T-helper 1 cell treated with Interleukin-12 subunit alpha and Interleukin-12 subunit beta and Interleukin-4 antibody, amounts not matched to agents 30 μg/mL and 1 μg/mL, for 36 hours (primary cell): ENCODE data around the gene COL4A6.
"Not testable (repeated sequence)": the region's sequence is repeated elsewhere in the genome, so short reads cannot be mapped to it uniquely, and the experiment has no call there.

Source experiments
- H3K27ac Mint-ChIP-seq: one replicate; pipeline ENCODE4 v1.8.0; 2021; ENCODE audit warnings: mild to moderate bottlenecking, mixed read lengths
- H3K27me3 Mint-ChIP-seq: one replicate; pipeline ENCODE4 v1.8.0; 2021; ENCODE audit warnings: low read depth, mixed read lengths
- H3K36me3 Mint-ChIP-seq: one replicate; pipeline ENCODE4 v1.8.0; 2021; ENCODE audit warnings: low read depth, mixed read lengths
- H3K4me1 Mint-ChIP-seq: one replicate; pipeline ENCODE4 v1.8.0; 2021; ENCODE audit warnings: low read depth, mixed read lengths
- H3K4me3 Mint-ChIP-seq: one replicate; pipeline ENCODE4 v1.8.0; 2021; ENCODE audit warnings: mild to moderate bottlenecking, moderate library complexity, mixed read lengths
- H3K9me3 Mint-ChIP-seq: one replicate; pipeline ENCODE4 v1.8.0; 2021; ENCODE audit warnings: mixed read lengths

Gene COL4A6

GRCh38 chrX:108380222-108380621 is 58.0 kb downstream of the COL4A6 start:
- H3K27me3 Mint-ChIP-seq, result no peaks in the 10 kb centered on the region
- no peaks in the 10 kb centered on the region for H3K4me1 Mint-ChIP-seq
- H3K9me3 Mint-ChIP-seq, result no peaks in the 10 kb centered on the region
- no peaks in the 10 kb centered on the region for H3K36me3 Mint-ChIP-seq
- H3K4me3 Mint-ChIP-seq, result no peak overlapping the region
- no peak overlapping the region for H3K27ac Mint-ChIP-seq

- H3K27me3 Mint-ChIP-seq, H3K9me3 Mint-ChIP-seq: not testable (repeated sequence)
Observed at GRCh38 chrX:108376821-108377220, 61.4 kb downstream of the COL4A6 start.

GRCh38 chrX:108375591-108375990 is 62.6 kb downstream of the COL4A6 start:
- H3K27ac Mint-ChIP-seq, H3K36me3 Mint-ChIP-seq, H3K4me1 Mint-ChIP-seq, H3K4me3 Mint-ChIP-seq, H3K9me3 Mint-ChIP-seq, H3K27me3 Mint-ChIP-seq: not testable (repeated sequence)

More at GRCh38 chrX:108376821-108377220, 61.4 kb downstream of the COL4A6 start:
- H3K36me3 Mint-ChIP-seq, H3K27ac Mint-ChIP-seq, H3K4me3 Mint-ChIP-seq, H3K4me1 Mint-ChIP-seq: not testable (repeated sequence)

- H3K27ac Mint-ChIP-seq, result no peak overlapping the region
- no peaks in the 10 kb centered on the region for H3K36me3 Mint-ChIP-seq
- no peaks in the 10 kb centered on the region for H3K9me3 Mint-ChIP-seq
- no peak overlapping the region for H3K4me3 Mint-ChIP-seq
- H3K4me1 Mint-ChIP-seq, result no peaks in the 10 kb centered on the region
- H3K27me3 Mint-ChIP-seq, result no peaks in the 10 kb centered on the region
Observed at GRCh38 chrX:108366644-108367406, 71.4 kb downstream of the COL4A6 start.

- Mint-ChIP-seq H3K4me3 (no peak overlapping the region), H3K36me3 (no peaks in the 10 kb centered on the region), H3K4me1 (no peaks in the 10 kb centered on the region), H3K27ac (no peak overlapping the region), H3K9me3 (no peaks in the 10 kb centered on the region), H3K27me3 (no peaks in the 10 kb centered on the region)
Observed at GRCh38 chrX:108362026-108362425, 76.2 kb downstream of the COL4A6 start.

GRCh38 chrX:108361316-108361715 is 76.9 kb downstream of the COL4A6 start:
- Mint-ChIP-seq H3K9me3 (no peaks in the 10 kb centered on the region), H3K4me1 (no peaks in the 10 kb centered on the region), H3K27me3 (no peaks in the 10 kb centered on the region), H3K36me3 (no peaks in the 10 kb centered on the region), H3K4me3 (no peak overlapping the region), H3K27ac (no peak overlapping the region)

GRCh38 chrX:108359806-108360602 is 78.2 kb downstream of the COL4A6 start:
- no peak overlapping the region for H3K27ac Mint-ChIP-seq
- H3K9me3 Mint-ChIP-seq, result no peaks in the 10 kb centered on the region
- no peaks in the 10 kb centered on the region for H3K27me3 Mint-ChIP-seq
- no peaks in the 10 kb centered on the region for H3K4me1 Mint-ChIP-seq
- H3K36me3 Mint-ChIP-seq, result no peaks in the 10 kb centered on the region
- H3K4me3 Mint-ChIP-seq, result no peak overlapping the region

GRCh38 chrX:108353452-108353851 is 84.8 kb downstream of the COL4A6 start:
- Mint-ChIP-seq H3K9me3 (no peaks in the 10 kb centered on the region), H3K27ac (no peak overlapping the region), H3K4me1 (no peaks in the 10 kb centered on the region), H3K27me3 (no peaks in the 10 kb centered on the region), H3K4me3 (no peak overlapping the region), H3K36me3 (no peaks in the 10 kb centered on the region)

- H3K36me3 Mint-ChIP-seq, result no peaks in the 10 kb centered on the region
- no peaks in the 10 kb centered on the region for H3K4me1 Mint-ChIP-seq
- H3K27me3 Mint-ChIP-seq, result no peaks in the 10 kb centered on the region
- H3K4me3 Mint-ChIP-seq, result no peak overlapping the region
- H3K9me3 Mint-ChIP-seq, result no peaks in the 10 kb centered on the region
- no peak overlapping the region for H3K27ac Mint-ChIP-seq
Observed at GRCh38 chrX:108349210-108349609, 89.0 kb downstream of the COL4A6 start.

- Mint-ChIP-seq H3K36me3 (no peaks in the 10 kb centered on the region), H3K4me3 (no peak overlapping the region), H3K4me1 (no peaks in the 10 kb centered on the region), H3K9me3 (no peaks in the 10 kb centered on the region), H3K27me3 (no peaks in the 10 kb centered on the region), H3K27ac (no peak overlapping the region)
Observed at GRCh38 chrX:108348525-108348924, 89.7 kb downstream of the COL4A6 start.

- no peak overlapping the region for H3K4me3 Mint-ChIP-seq
- no peaks in the 10 kb centered on the region for H3K27me3 Mint-ChIP-seq
Observed at GRCh38 chrX:108347800-108348199, 90.4 kb downstream of the COL4A6 start.

GRCh38 chrX:108344216-108344615 is 94.0 kb downstream of the COL4A6 start:
- Mint-ChIP-seq H3K4me1 (no peaks in the 10 kb centered on the region), H3K9me3 (no peaks in the 10 kb centered on the region), H3K4me3 (no peak overlapping the region)

More at GRCh38 chrX:108347800-108348199, 90.4 kb downstream of the COL4A6 start:
- Mint-ChIP-seq H3K36me3 (no peaks in the 10 kb centered on the region), H3K4me1 (no peaks in the 10 kb centered on the region), H3K27ac (no peak overlapping the region), H3K9me3 (no peaks in the 10 kb centered on the region)

GRCh38 chrX:108341947-108342346 is 96.3 kb downstream of the COL4A6 start:
- no peaks in the 10 kb centered on the region for H3K9me3 Mint-ChIP-seq
- H3K27ac Mint-ChIP-seq, result no peak overlapping the region
- no peak overlapping the region for H3K4me3 Mint-ChIP-seq
- H3K27me3 Mint-ChIP-seq, result no peaks in the 10 kb centered on the region
- no peaks in the 10 kb centered on the region for H3K4me1 Mint-ChIP-seq
- H3K36me3 Mint-ChIP-seq, result no peaks in the 10 kb centered on the region

More at GRCh38 chrX:108344216-108344615, 94.0 kb downstream of the COL4A6 start:
- Mint-ChIP-seq H3K27me3 (no peaks in the 10 kb centered on the region), H3K36me3 (no peaks in the 10 kb centered on the region), H3K27ac (no peak overlapping the region)

- H3K4me3 Mint-ChIP-seq, result no peak overlapping the region
- no peaks in the 10 kb centered on the region for H3K9me3 Mint-ChIP-seq
Observed at GRCh38 chrX:108332281-108332680, 105.9 kb downstream of the COL4A6 start.

More at GRCh38 chrX:108332281-108332680, 105.9 kb downstream of the COL4A6 start:
- Mint-ChIP-seq H3K27ac (no peak overlapping the region), H3K36me3 (no peaks in the 10 kb centered on the region), H3K4me1 (no peaks in the 10 kb centered on the region), H3K27me3 (no peaks in the 10 kb centered on the region)
